IMR-90 (cell line): Measurements from ENCODE around the gene MALL. TPM values are rescaled to one million over a fixed set of nuclear protein-coding genes. Genes with fewer than 3 reads are reported as not detected.

Source experiments
- ATAC-seq: fragments of 200-7000 bp; cut with Tn5 transposase; 2 replicates; pipeline ENCODE4 v1.9.1; 2020; ENCODE audit warnings: low read depth, mild to moderate bottlenecking, moderate library complexity
- BruUV-seq: library from RNA; stranded (reverse); fragments of 400-500 nt; replicated peaks from 2 replicates; lab custom pipeline; 2021; lab: Mats Ljungman, UMichigan
- CTCF ChIA-PET: fragments of 300-600 bp; formaldehyde crosslinking; extraction: SDS; loops from one replicate; lab custom pipeline; 2021; ENCODE audit warnings: antibody characterized with exemption; lab: Yijun Ruan, JAX
- POLR2A ChIA-PET: fragments of 300-600 bp; sonication (Branson Sonifier 250); formaldehyde crosslinking; loops from one replicate; lab custom pipeline; 2022; ENCODE audit warnings: antibody characterized with exemption; ENCODE audit not compliant: unreplicated experiment; lab: Charles Lee
- DNase-seq: peaks from one replicate; pipeline ENCODE4 v3.0.0; 2013
- H2AFZ ChIP-seq: replicated peaks from 2 replicates; pipeline ENCODE3; 2013; ENCODE audit warnings: low read length, mild to moderate bottlenecking; ENCODE audit not compliant: poor library complexity
- H2AK5ac ChIP-seq: 2 replicates; pipeline ENCODE4 v1.6.1; 2013; ENCODE audit warnings: low read depth, low read length, inconsistent platforms
- H2AK9ac ChIP-seq: replicated peaks from 2 replicates; pipeline ENCODE3; 2013; ENCODE audit warnings: mild to moderate bottlenecking, low read depth, low read length, moderate library complexity; ENCODE audit not compliant: poor library complexity
- H2BK120ac ChIP-seq: 2 replicates; pipeline ENCODE4 v1.6.1; 2013; ENCODE audit warnings: low read depth, low read length, inconsistent platforms
- H2BK15ac ChIP-seq: 3 replicates; pipeline ENCODE4 v1.6.1; 2013; ENCODE audit warnings: low read depth, low read length, inconsistent platforms
- H2BK20ac ChIP-seq: 2 replicates; pipeline ENCODE4 v1.6.1; 2013; ENCODE audit warnings: low read depth, mild to moderate bottlenecking, inconsistent platforms, low read length, moderate library complexity
- H2BK5ac ChIP-seq: 2 replicates; pipeline ENCODE4 v1.6.1; 2013; ENCODE audit warnings: mild to moderate bottlenecking, low read depth, low read length, inconsistent platforms; ENCODE audit not compliant: poor library complexity, severe bottlenecking
- H3K14ac ChIP-seq: replicated peaks from 2 replicates; pipeline ENCODE4 v1.6.1; 2013; ENCODE audit warnings: low read depth, low read length, inconsistent platforms
- H3K18ac ChIP-seq: 2 replicates; pipeline ENCODE4 v1.6.1; 2013; ENCODE audit warnings: low read depth, low read length, control low read depth
- H3K23ac ChIP-seq: 2 replicates; pipeline ENCODE4 v1.6.1; 2013; ENCODE audit warnings: low read depth, low read length, inconsistent platforms
- H3K27ac ChIP-seq: 2 replicates; pipeline ENCODE4 v1.5.1; 2013; ENCODE audit warnings: mild to moderate bottlenecking, control low read depth, low read length; ENCODE audit not compliant: insufficient read depth
- H3K27me3 ChIP-seq: 2 replicates; pipeline ENCODE4 v1.6.1; 2013; ENCODE audit warnings: low read length; ENCODE audit not compliant: control insufficient read depth, insufficient read depth
- H3K36me3 ChIP-seq: 2 replicates; pipeline ENCODE4 v1.6.1; 2013; ENCODE audit warnings: low read length, mixed read lengths; ENCODE audit not compliant: control insufficient read depth, insufficient read depth
- H3K4ac ChIP-seq: 2 replicates; pipeline ENCODE4 v1.6.1; 2013; ENCODE audit warnings: low read depth, low read length, inconsistent platforms
- H3K4me1 ChIP-seq: 2 replicates; pipeline ENCODE4 v1.6.1; 2013; ENCODE audit warnings: low read length, mixed read lengths; ENCODE audit not compliant: control insufficient read depth, insufficient read depth
- H3K4me2 ChIP-seq: 2 replicates; pipeline ENCODE4 v1.6.1; 2013; ENCODE audit warnings: low read depth, mild to moderate bottlenecking, control low read depth, low read length, moderate library complexity
- H3K4me3 ChIP-seq: 2 replicates; pipeline ENCODE4 v1.5.1; 2013; ENCODE audit warnings: low read depth, mild to moderate bottlenecking, control low read depth, low read length, moderate library complexity; ENCODE audit not compliant: insufficient read depth
- H3K56ac ChIP-seq: 2 replicates; pipeline ENCODE4 v1.6.1; 2013; ENCODE audit warnings: low read length, inconsistent platforms; ENCODE audit not compliant: insufficient read depth; ENCODE audit errors: extremely low read depth
- H3K79me1 ChIP-seq, 2 experiments: 2 replicates each; pipeline ENCODE4 v1.6.1; 2013; ENCODE audit warnings: low read length in 2 of 2, inconsistent platforms in 1 of 2, low read depth in 1 of 2
- H3K9ac ChIP-seq: 2 replicates; pipeline ENCODE4 v1.6.1; 2013; ENCODE audit warnings: low read depth, low read length, control low read depth
- H3K9me1 ChIP-seq: 2 replicates; pipeline ENCODE4 v1.6.1; 2013; ENCODE audit warnings: low read length, inconsistent platforms; ENCODE audit not compliant: insufficient read depth
- H3K9me3 ChIP-seq: 2 replicates; pipeline ENCODE4 v1.6.1; 2013; ENCODE audit warnings: low read length; ENCODE audit not compliant: control insufficient read depth, insufficient read depth
- H4K20me1 ChIP-seq: 2 replicates; pipeline ENCODE4 v1.6.1; 2013; ENCODE audit warnings: low read length, inconsistent platforms; ENCODE audit not compliant: insufficient read depth
- H4K5ac ChIP-seq: 2 replicates; pipeline ENCODE4 v1.6.1; 2013; ENCODE audit warnings: mild to moderate bottlenecking, low read depth, low read length, control low read depth
- H4K8ac ChIP-seq, 2 experiments: 2 replicates each; pipeline ENCODE4 v1.6.1; 2013; ENCODE audit warnings: low read depth in 2 of 2, low read length in 2 of 2, control low read depth in 1 of 2, inconsistent platforms in 1 of 2
- H4K91ac ChIP-seq: 2 replicates; pipeline ENCODE4 v1.6.1; 2013; ENCODE audit warnings: low read depth, low read length, inconsistent platforms; ENCODE audit not compliant: insufficient read depth
- BHLHE40 ChIP-seq: fragments of 150-350 bp; IDR thresholded peaks from 2 replicates; pipeline ENCODE4 v1.6.1; 2016; ENCODE audit warnings: mild to moderate bottlenecking, low read depth, low read length
- CEBPB ChIP-seq: IDR thresholded peaks from 2 replicates; pipeline ENCODE4 v1.6.1; 2012; ENCODE audit warnings: low read depth, low read length, improper control_type of control experiment
- CHD1 ChIP-seq: IDR thresholded peaks from 2 replicates; pipeline ENCODE4 v1.6.1; 2012; ENCODE audit warnings: low read depth, low read length, improper control_type of control experiment
- CTCF ChIP-seq: conservative IDR thresholded peaks from 2 replicates; pipeline ENCODE4 v1.5.1; 2012; ENCODE audit warnings: mild to moderate bottlenecking, low read depth, low read length, improper control_type of control experiment
- ELK1 ChIP-seq: fragments of 150-350 bp; IDR thresholded peaks from 2 replicates; pipeline ENCODE4 v1.6.1; 2016; ENCODE audit warnings: low read depth, mild to moderate bottlenecking, low read length, moderate library complexity, borderline replicate concordance
- FOS ChIP-seq: fragments of 150-350 bp; IDR thresholded peaks from 2 replicates; pipeline ENCODE4 v1.6.1; 2016; ENCODE audit warnings: low read depth, low read length
- MAFK ChIP-seq: IDR thresholded peaks from 2 replicates; pipeline ENCODE4 v1.6.1; 2012; ENCODE audit warnings: low read depth, low read length, improper control_type of control experiment
- MAZ ChIP-seq: IDR thresholded peaks from 2 replicates; pipeline ENCODE4 v1.6.1; 2012; ENCODE audit warnings: low read depth, mild to moderate bottlenecking, low read length, improper control_type of control experiment, moderate library complexity, borderline replicate concordance
- MXI1 ChIP-seq: IDR thresholded peaks from 2 replicates; pipeline ENCODE4 v1.6.1; 2012; ENCODE audit warnings: low read depth, mild to moderate bottlenecking, low read length, moderate library complexity, borderline replicate concordance
- NFE2L2 ChIP-seq: fragments of 150-350 bp; IDR thresholded peaks from 2 replicates; pipeline ENCODE4 v1.6.1; 2016; ENCODE audit warnings: low read depth, mild to moderate bottlenecking, low read length
- POLR2A ChIP-seq: IDR thresholded peaks from 2 replicates; pipeline ENCODE4 v1.6.1; 2012; ENCODE audit warnings: mild to moderate bottlenecking, low read depth, low read length
- RAD21 ChIP-seq: IDR thresholded peaks from 2 replicates; pipeline ENCODE4 v1.6.1; 2012; ENCODE audit warnings: low read length, improper control_type of control experiment
- RCOR1 ChIP-seq: IDR thresholded peaks from 2 replicates; pipeline ENCODE4 v1.6.1; 2012; ENCODE audit warnings: mild to moderate bottlenecking, low read length, improper control_type of control experiment; ENCODE audit not compliant: insufficient replicate concordance
- RFX5 ChIP-seq: IDR thresholded peaks from 2 replicates; pipeline ENCODE4 v1.8.0; 2012; ENCODE audit warnings: low read depth, mild to moderate bottlenecking, low read length, moderate library complexity
- SMC3 ChIP-seq: fragments of 150-350 bp; IDR thresholded peaks from 2 replicates; pipeline ENCODE4 v1.6.1; 2016; ENCODE audit warnings: low read depth, mild to moderate bottlenecking, antibody characterized with exemption, low read length, moderate library complexity
- USF2 ChIP-seq: fragments of 150-350 bp; IDR thresholded peaks from 2 replicates; pipeline ENCODE4 v1.6.1; 2017; ENCODE audit warnings: mild to moderate bottlenecking, antibody characterized with exemption, low read length, low read depth
- WGBS, 2 experiments: methylation state at CpG; one replicate each; pipeline versions ENCODE4 v1.1.5 to v1.1.7; 2013; ENCODE audit warnings: missing lambda C conversion rate in 2 of 2; ENCODE audit not compliant: insufficient read length in 1 of 2; ENCODE audit errors: extremely low coverage in 2 of 2; 5-methylcytosine and 5-hydroxymethylcytosine counted together
- dilution Hi-C: fragments of 300-500 bp; cut with HindIII; formaldehyde crosslinking; loops from one replicate; pipeline ENCODE4 v1.14.3; 2018; ENCODE audit warnings: low sequenced_read_pairs; ENCODE audit not compliant: unreplicated experiment
- in situ Hi-C: fragments of 300-500 bp; cut with MboI; formaldehyde crosslinking; loops from 3 replicates; pipeline ENCODE4 v1.14.3; 2019; ENCODE audit warnings: low sequenced_read_pairs, inconsistent platforms, mixed read lengths
- intact Hi-C: fragments of 100-400 bp; cut with micrococcal nuclease; formaldehyde crosslinking; loops from 2 replicates; pipeline ENCODE4 v1.10.0; 2022
- polyA plus RNA-seq, 3 experiments: library from polyadenylated mRNA; depleted of rRNA; stranded (reverse); fragments of >200 nt; gene quantifications; 2 replicates each; pipeline ENCODE4 v1.2.3, GENCODE V29; 2012; ENCODE audit warnings: low replicate concordance in 1 of 3
- total RNA-seq: library from RNA; depleted of rRNA; stranded (reverse); fragments of >200 nt; gene quantifications from 2 replicates; pipeline ENCODE4 v1.2.3, GENCODE V29; 2012

The MALL gene
- total and polyA plus RNA-seq, 2 of the 4 experiments (the other 2 are of a cell fraction): 1.6 TPM

GRCh38 chr2:110113961-110114591 lies 1.5 kb downstream of the MALL start:
- Histone ChIP-seq H3K27ac (no peak overlapping the region), H2AK9ac (no peak overlapping the region), H3K9me1 (no peaks in the 10 kb centered on the region), H3K27me3 (peaks cover 12% of the 10 kb centered on the region), H3K18ac (no peak overlapping the region), H4K8ac (no peak overlapping the region), H3K9me3 (no peaks in the 10 kb centered on the region), H2AK5ac (no peak overlapping the region), H2BK5ac (no peak overlapping the region), H3K56ac (no peak overlapping the region), H3K4me3 (no peak overlapping the region), H2BK15ac (no peak overlapping the region), H3K23ac (no peak overlapping the region), H4K91ac (no peak overlapping the region), H4K20me1 (no peaks in the 10 kb centered on the region), H3K4me2 (no peak overlapping the region), H3K36me3 (no peaks in the 10 kb centered on the region), H3K9ac (no peak overlapping the region), H3K4ac (no peak overlapping the region), H3K4me1 (no peaks in the 10 kb centered on the region), H4K5ac (no peak overlapping the region), H3K79me1 (no peaks in the 10 kb centered on the region), H3K14ac (no peak overlapping the region), H2BK120ac (no peak overlapping the region), H2BK20ac (no peak overlapping the region), H2AFZ (no peak overlapping the region)
- ATAC-seq (no peak), DNase-seq (no peak)
- dilution Hi-C loops: no loop called here
- ChIA-PET POLR2A (interaction anchor here (0.6 kb wide), 1 partner anchor 11 kb away, joined by 4 read pairs; no protein-coding TSS in a partner anchor), CTCF (no interaction called here)
- no peak for TF ChIP-seq MAZ
- no peak for TF ChIP-seq CHD1
- no peak for TF ChIP-seq MAFK
- no peak for TF ChIP-seq NFE2L2
- no peak for TF ChIP-seq RFX5
- TF ChIP-seq RCOR1: no peak
- TF ChIP-seq CEBPB: no peak
- TF ChIP-seq ELK1: no peak
- TF ChIP-seq MXI1: no peak
- no peak for TF ChIP-seq FOS
- TF ChIP-seq USF2: no peak
- TF ChIP-seq CTCF: no peak
- TF ChIP-seq BHLHE40: no peak
- TF ChIP-seq POLR2A: no peak
- no peak for TF ChIP-seq RAD21
- TF ChIP-seq SMC3: no peak
- in situ Hi-C loops: no loop called here
- intact Hi-C loops: no loop called here
- WGBS, 2 experiments: 100% methylated on average over 3 of the region's 8 CpGs; no CpG with 5 or more reads in 1 of the 2 experiments
- no TSS peak for BruUV-seq
